Activated naive CD8-positive, alpha-beta T cell treated with anti-CD3 and anti-CD28 coated beads, Interleukin-2, amount 50 U/mL, for 24 hours (primary cell): ENCODE data around the gene CSNK1G3.

Source experiments
- ATAC-seq: fragments of 150-1000 bp; cut with Tn5 transposase; one replicate; pipeline ENCODE4 v1.10.0; 2021
- DNase-seq: peaks from one replicate; pipeline ENCODE4 v3.0.0; 2021
- H3K27ac Mint-ChIP-seq: one replicate; pipeline ENCODE4 v1.8.0; 2021; ENCODE audit warnings: mild to moderate bottlenecking, mixed read lengths
- H3K27me3 Mint-ChIP-seq: one replicate; pipeline ENCODE4 v1.8.0; 2021; ENCODE audit warnings: mixed read lengths
- H3K36me3 Mint-ChIP-seq: one replicate; pipeline ENCODE4 v1.8.0; 2021; ENCODE audit warnings: low read depth, mixed read lengths
- H3K4me1 Mint-ChIP-seq: one replicate; pipeline ENCODE4 v1.8.0; 2021; ENCODE audit warnings: mixed read lengths
- H3K4me3 Mint-ChIP-seq: one replicate; pipeline ENCODE4 v1.8.0; 2021; ENCODE audit warnings: mild to moderate bottlenecking, moderate library complexity, mixed read lengths
- H3K9me3 Mint-ChIP-seq: one replicate; pipeline ENCODE4 v1.8.0; 2021; ENCODE audit warnings: mixed read lengths

Gene CSNK1G3

DNA sequence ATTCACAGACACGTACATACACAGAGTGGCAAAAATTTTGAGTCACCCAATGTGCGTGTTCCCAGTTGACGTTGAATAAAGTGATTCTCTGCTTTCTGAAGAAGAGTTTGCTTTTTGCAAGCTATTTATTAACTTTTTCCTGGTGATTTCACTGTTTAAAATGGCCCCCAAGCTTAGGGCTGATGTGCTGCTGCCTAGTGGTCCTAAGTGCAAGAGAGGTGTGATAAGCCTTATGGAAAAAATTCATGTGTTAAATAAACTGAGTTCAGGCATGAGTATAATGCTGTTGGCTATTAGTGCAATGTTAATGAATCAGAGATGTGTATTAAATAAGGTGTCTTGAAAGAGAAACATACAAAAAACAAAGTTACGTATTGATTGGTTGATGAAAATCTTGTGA lies 16.9 kb downstream of the CSNK1G3 start:
- ATAC-seq: peak; percentile 52
- DNase-seq: no peak
- Mint-ChIP-seq H3K27ac (no peak overlapping the region), H3K9me3 (no peaks in the 10 kb centered on the region), H3K36me3 (peaks cover 6% of the 10 kb centered on the region), H3K27me3 (no peaks in the 10 kb centered on the region), H3K4me3 (no peak overlapping the region), H3K4me1 (peaks cover 51% of the 10 kb centered on the region)

DNA sequence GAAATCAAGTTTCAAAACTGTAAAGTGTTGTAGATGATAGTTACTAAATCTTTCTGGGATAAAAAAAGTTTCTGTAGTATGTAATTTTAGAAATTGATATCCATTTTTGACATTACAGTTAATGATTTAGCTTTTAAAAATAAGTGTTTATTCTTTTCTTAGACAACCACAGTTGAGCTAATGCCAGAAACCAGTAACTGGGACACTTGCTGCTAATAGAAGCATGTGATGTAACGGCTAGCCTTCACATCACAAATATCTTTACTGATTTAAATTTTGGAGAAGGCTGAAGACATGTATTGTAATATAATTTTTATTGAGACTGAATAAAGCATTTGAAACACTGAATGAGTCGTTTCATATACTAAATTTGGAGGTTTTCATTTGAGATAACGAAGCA lies 18.8 kb downstream of the CSNK1G3 start:
- Mint-ChIP-seq H3K4me1 (peaks cover 58% of the 10 kb centered on the region), H3K9me3 (no peaks in the 10 kb centered on the region), H3K27ac (no peak overlapping the region), H3K4me3 (no peak overlapping the region), H3K36me3 (peaks cover 2% of the 10 kb centered on the region), H3K27me3 (no peaks in the 10 kb centered on the region)
- ATAC-seq (no peak), DNase-seq (no peak)

DNA sequence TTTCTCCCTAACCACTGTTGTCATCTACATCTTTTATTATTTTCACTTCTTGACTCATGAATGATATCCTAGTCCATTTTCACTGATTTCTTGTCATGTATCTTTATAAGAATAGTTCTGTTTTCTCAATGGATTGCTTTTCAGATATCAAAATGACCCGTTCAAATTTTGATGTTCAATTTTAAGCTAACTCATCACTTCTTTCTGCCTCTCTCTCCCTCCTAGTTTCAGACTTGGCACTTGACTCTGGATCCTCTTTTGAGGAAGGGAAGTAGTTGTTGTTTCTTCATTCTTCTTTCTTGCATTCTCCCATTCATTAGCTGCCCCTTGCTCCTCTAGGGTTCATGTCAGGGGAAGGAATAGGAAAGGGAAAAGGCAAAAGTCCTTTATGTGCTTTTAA lies 23.7 kb downstream of the CSNK1G3 start:
- Mint-ChIP-seq H3K4me3 (no peak overlapping the region), H3K4me1 (peaks cover 50% of the 10 kb centered on the region), H3K27me3 (no peaks in the 10 kb centered on the region), H3K36me3 (peaks cover 3% of the 10 kb centered on the region), H3K27ac (no peak overlapping the region), H3K9me3 (no peaks in the 10 kb centered on the region)
- ATAC-seq (no peak), DNase-seq (no peak)

DNA sequence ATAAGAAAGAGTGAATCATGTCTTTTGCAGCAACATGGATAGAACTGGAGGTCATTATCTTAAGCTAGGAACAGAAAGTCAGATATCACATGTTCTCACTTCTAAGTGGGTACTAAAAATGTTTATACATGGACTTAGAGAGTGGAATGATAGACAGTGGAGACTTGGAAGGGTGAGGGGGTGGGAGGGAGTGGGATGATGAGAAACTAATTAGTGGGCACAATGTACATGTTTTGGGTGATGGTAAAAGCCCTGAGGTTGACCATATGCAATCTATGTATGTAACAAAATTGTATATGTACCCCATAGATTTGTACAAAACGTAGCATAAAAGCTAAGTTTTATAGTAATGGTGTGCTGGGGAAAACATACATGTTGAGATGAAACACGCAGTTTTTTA lies 25.3 kb downstream of the CSNK1G3 start:
- peaks cover 48% of the 10 kb centered on the region for H3K4me1 Mint-ChIP-seq
- DNase-seq: no peak

DNA sequence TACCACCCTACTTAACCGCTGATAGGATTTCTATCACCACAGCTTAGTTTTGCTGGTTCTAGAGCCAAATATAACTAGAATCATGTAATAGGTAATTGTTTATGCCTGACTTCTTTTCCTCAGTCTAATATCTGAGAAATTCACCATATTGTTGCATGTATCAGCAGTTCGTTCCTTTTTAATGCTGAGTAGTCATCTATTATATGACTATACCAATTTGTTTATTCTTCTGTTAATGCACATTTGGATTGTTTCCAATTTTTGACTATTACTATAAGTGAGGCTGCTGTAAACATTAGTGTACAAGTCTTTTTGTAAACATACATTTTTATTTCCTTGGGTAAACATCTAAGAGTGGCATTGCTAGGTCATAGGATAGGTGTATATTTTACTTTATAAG lies 25.9 kb downstream of the CSNK1G3 start:
- Mint-ChIP-seq H3K4me1 (peaks cover 52% of the 10 kb centered on the region), H3K27me3 (no peaks in the 10 kb centered on the region)

More for the DNA sequence above, 25.3 kb downstream of the CSNK1G3 start:
- Mint-ChIP-seq H3K4me3 (no peak overlapping the region), H3K27me3 (no peaks in the 10 kb centered on the region), H3K36me3 (peaks cover 3% of the 10 kb centered on the region), H3K9me3 (no peaks in the 10 kb centered on the region), H3K27ac (no peak overlapping the region)
- no peak for ATAC-seq

DNA sequence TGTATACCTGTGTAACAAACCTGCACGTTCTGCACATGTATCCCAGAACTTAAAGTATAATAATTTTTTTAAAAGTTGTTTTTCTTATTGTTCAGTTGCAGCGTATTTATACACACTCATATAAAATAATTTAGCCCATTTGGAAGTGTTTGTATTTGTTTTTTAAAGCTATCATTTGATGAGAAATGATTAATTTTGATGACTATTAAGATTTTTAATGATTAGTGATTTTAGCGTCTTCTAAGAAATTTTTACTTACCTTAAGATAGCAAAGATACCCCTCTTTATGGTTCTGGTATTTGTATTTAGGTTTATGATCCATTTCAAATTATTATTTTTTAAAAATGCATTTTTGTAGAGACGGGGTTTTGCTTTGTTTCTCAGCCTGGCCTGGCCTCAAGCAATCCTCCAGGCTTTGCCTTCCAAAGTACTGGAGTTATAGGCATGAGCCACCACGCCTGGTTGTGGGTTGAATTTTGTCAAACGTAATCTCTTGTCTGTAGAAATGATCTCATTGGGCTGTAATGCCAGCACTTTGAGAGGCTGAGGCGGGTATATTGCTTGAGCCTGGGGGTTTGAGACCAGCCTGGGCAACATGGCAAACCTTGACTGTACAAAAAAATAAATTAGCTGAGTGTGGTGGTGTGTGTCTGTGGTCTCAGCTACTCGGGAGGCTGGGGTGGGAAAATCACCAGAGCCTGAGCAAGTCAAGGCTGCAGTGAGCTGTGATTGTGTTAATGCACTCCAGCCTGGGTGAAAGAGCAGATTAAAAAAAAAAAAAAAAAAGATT lies 26.9 kb downstream of the CSNK1G3 start:
- Mint-ChIP-seq H3K36me3 (peaks cover 3% of the 10 kb centered on the region), H3K9me3 (no peaks in the 10 kb centered on the region), H3K27ac (no peak overlapping the region), H3K27me3 (no peaks in the 10 kb centered on the region), H3K4me3 (no peak overlapping the region), H3K4me1 (peaks cover 57% of the 10 kb centered on the region)
- ATAC-seq (no peak), DNase-seq (no peak)

More for the DNA sequence above, 25.9 kb downstream of the CSNK1G3 start:
- H3K36me3 Mint-ChIP-seq: peaks cover 3% of the 10 kb centered on the region
- no peak for ATAC-seq
- DNase-seq: no peak
- H3K9me3 Mint-ChIP-seq: no peaks in the 10 kb centered on the region
- H3K27ac Mint-ChIP-seq: no peak overlapping the region
- H3K4me3 Mint-ChIP-seq: no peak overlapping the region

DNA sequence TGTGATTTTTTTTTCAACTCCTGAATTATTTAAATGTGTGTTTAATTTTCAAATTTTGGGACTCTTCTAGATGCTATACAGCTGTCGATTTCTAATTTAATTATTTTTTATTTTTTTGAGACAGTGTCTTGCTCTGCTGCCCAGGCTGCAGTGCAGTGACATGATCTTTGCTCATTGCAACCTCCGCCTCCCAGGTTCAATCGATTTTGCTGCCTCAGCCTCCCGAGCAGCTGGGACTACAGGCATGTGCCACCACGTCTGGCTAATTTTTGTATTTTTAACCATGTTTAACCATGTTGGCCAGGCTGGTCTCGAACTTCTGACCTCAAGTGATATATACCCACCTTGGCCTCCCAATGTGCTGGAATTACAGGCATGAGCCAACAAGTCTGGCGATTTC lies 28.6 kb downstream of the CSNK1G3 start:
- Mint-ChIP-seq H3K9me3 (no peaks in the 10 kb centered on the region), H3K27me3 (no peaks in the 10 kb centered on the region)

DNA sequence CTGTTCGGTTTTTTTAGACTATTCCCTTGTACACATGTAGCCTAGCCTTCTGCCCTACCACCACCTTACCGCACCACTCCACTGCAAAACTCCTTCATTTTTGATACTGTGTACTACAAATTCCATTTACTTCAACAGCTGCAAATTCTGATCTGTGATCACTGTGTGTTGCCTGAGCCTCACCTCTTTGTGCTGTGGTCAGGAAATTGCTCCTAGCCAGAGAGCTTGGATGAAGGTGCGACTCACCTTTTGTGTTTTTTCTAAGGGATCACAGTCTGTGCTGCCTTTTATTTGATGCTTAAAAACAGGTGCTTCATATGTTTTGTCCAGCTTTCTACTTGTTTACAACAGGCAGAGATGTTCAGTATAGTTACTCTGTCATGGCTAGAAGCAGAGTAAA lies 31.5 kb downstream of the CSNK1G3 start:
- peaks cover 11% of the 10 kb centered on the region for H3K36me3 Mint-ChIP-seq
- H3K4me1 Mint-ChIP-seq: peaks cover 50% of the 10 kb centered on the region
- no peaks in the 10 kb centered on the region for H3K9me3 Mint-ChIP-seq
- no peaks in the 10 kb centered on the region for H3K27me3 Mint-ChIP-seq
- no peak overlapping the region for H3K4me3 Mint-ChIP-seq
- no peak for DNase-seq
- ATAC-seq: no peak
- no peak overlapping the region for H3K27ac Mint-ChIP-seq

More for the DNA sequence above, 28.6 kb downstream of the CSNK1G3 start:
- Mint-ChIP-seq H3K27ac (no peak overlapping the region), H3K4me3 (no peak overlapping the region), H3K4me1 (peaks cover 51% of the 10 kb centered on the region), H3K36me3 (peaks cover 6% of the 10 kb centered on the region)
- no peak for DNase-seq
- ATAC-seq: no peak

DNA sequence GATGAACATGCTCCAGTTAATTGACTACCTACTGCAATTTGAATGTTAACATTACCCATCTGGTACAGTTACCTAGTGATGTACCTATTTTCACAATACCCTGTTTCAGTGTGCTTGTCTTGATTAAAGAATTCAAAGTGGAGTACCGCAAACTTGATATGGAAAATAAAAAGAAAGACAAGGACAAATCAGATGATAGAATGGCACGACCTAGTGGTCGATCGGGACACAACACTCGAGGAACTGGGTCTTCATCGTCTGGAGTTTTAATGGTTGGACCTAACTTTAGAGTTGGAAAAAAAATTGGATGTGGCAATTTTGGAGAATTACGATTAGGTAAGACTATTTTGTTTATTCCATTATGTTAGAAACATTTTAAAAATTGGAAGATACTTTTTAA lies 33.5 kb downstream of the CSNK1G3 start:
- no peak for ATAC-seq
- H3K27ac Mint-ChIP-seq: no peak overlapping the region
- H3K27me3 Mint-ChIP-seq: no peaks in the 10 kb centered on the region
- peaks cover 13% of the 10 kb centered on the region for H3K36me3 Mint-ChIP-seq
- peak; percentile 11 for DNase-seq
- no peaks in the 10 kb centered on the region for H3K9me3 Mint-ChIP-seq
- no peak overlapping the region for H3K4me3 Mint-ChIP-seq
- H3K4me1 Mint-ChIP-seq: peaks cover 61% of the 10 kb centered on the region

DNA sequence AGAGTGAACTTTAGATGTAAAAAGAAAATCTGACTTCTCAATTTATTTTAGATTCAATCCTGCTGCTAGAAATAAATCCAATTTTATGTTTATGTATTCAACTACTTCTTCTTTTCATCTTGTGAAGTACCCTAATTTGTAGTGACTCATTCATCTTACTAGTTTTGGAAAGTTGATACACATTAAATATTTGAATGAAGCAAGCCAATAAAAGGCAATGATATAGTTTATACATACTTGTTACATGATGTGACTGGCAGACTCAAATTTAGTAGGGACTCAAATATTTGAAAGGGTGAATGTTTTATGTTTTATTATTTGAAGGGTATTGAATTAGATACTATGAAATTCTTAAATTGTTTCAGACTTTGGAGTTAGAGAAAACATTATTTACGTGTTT lies 34.7 kb downstream of the CSNK1G3 start:
- ATAC-seq (no peak), DNase-seq (no peak)
- no peaks in the 10 kb centered on the region for H3K27me3 Mint-ChIP-seq
- H3K4me1 Mint-ChIP-seq: peaks cover 61% of the 10 kb centered on the region
- H3K9me3 Mint-ChIP-seq: no peaks in the 10 kb centered on the region
- H3K36me3 Mint-ChIP-seq: peaks cover 17% of the 10 kb centered on the region
- H3K27ac Mint-ChIP-seq: no peak overlapping the region
- H3K4me3 Mint-ChIP-seq: no peak overlapping the region

DNA sequence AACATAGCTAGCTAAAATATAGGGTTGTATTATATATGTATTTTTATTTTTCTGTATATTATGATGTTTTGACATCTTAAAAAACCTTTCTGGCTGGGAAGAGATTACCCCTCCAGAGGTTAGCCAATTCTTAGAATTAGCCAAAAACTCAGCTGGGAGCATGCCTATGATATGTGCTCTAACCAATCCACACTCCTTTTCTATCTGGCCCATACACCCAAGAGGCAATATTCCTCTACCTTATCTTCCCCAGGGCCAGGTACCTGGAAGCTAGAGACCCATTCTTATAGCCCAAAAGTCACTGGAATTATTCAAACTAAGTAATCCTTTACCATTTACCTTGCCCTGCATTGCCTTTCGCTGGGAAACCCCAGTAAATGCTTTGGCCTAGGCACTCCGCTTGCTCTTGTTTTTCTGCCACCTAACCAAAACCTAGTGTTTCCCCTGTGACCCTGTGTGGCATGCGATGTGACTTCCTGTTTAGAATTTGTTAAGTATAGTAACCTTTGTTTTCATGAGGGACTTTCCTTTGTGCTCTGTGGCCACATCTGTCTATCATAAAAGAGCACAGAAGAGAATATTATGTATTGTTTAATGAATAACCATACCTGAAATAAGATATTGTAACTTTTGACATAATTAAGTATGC lies 37.4 kb downstream of the CSNK1G3 start:
- DNase-seq (peak; percentile 39), ATAC-seq (peak; percentile 99)
- Mint-ChIP-seq H3K4me1 (peaks cover 46% of the 10 kb centered on the region), H3K27ac (peak overlapping the region; percentile 73), H3K4me3 (peak overlapping the region; percentile 16), H3K36me3 (peaks cover 22% of the 10 kb centered on the region), H3K9me3 (no peaks in the 10 kb centered on the region), H3K27me3 (no peaks in the 10 kb centered on the region)

DNA sequence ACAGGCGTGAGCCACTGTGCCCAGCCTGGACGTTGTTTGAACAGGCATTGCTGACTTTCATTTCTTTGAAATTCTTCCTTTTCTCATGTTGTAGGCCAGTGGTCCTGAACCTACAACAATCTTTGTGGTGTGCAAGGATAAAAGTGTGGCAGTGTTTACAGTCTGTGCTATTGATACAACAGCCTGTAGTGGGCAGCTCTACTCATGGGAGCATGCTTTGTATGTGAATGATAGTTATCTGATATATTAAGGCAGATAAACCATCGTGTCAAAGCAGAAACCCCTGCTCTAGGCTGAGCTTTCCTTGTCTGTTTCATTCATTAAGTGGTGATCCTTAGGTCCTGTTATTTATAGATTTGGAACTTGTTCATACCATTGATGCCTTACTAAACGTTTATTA lies 42.6 kb downstream of the CSNK1G3 start:
- Mint-ChIP-seq H3K4me1 (peaks cover 20% of the 10 kb centered on the region), H3K27ac (no peak overlapping the region), H3K27me3 (no peaks in the 10 kb centered on the region), H3K4me3 (no peak overlapping the region), H3K9me3 (no peaks in the 10 kb centered on the region), H3K36me3 (peaks cover 32% of the 10 kb centered on the region)
- DNase-seq: no peak
- no peak for ATAC-seq

DNA sequence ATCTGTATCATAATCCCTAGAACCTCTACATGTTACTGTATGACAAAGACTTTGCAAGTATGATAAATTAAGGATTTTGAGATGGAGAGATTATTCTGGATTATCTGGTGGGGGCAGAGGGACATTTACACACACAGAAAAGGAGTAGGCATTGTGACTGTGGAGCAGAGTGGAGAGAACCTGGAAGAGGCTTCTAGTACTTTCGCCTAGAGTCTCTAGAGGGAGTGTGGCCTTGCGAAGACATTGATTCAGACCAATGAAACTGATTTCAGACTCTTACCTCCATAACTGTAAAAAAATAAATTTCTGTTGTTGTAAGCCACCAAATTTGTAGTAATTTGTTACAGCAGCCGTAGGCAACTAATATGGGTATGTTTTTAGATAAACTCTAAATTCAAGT lies 45.9 kb downstream of the CSNK1G3 start:
- peaks cover 31% of the 10 kb centered on the region for H3K36me3 Mint-ChIP-seq
- ATAC-seq: no peak
- DNase-seq: no peak
- no peaks in the 10 kb centered on the region for H3K9me3 Mint-ChIP-seq
- H3K4me1 Mint-ChIP-seq: peaks cover 10% of the 10 kb centered on the region
- no peak overlapping the region for H3K27ac Mint-ChIP-seq
- H3K27me3 Mint-ChIP-seq: no peaks in the 10 kb centered on the region
- no peak overlapping the region for H3K4me3 Mint-ChIP-seq

DNA sequence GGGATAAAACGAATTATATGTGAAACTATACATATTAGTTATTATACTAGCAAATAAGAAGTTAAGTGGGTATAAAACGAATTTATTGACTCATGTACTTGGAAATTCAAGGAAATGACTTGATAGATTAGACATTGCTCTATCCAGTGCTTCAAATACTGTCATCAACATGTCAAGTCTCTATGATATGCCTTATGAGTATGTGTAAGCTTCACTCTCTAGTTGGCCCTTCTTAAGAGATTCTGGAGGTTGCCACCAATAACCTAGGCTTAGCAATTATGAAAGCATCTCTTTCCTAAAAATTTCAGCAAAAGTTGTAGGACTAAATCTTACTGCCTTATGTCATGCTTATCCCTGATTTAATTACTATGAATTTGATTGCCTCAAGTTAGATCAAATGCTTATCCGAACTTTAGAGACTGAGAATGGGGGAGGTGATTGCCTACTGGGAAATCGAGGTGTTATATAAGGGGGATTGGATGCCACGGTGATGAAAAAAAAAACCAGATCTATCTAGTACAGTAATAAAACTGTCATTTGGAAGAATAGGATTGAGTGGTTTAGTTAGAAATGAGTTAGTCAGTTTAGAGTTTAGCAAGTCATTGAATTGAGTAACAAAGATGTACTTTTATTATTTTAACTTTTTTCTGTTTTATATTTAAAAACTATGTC lies 46.9 kb downstream of the CSNK1G3 start:
- Mint-ChIP-seq H3K4me1 (peaks cover 13% of the 10 kb centered on the region), H3K4me3 (no peak overlapping the region), H3K27me3 (no peaks in the 10 kb centered on the region), H3K9me3 (no peaks in the 10 kb centered on the region), H3K27ac (no peak overlapping the region), H3K36me3 (peaks cover 29% of the 10 kb centered on the region)
- no peak for DNase-seq
- no peak for ATAC-seq

DNA sequence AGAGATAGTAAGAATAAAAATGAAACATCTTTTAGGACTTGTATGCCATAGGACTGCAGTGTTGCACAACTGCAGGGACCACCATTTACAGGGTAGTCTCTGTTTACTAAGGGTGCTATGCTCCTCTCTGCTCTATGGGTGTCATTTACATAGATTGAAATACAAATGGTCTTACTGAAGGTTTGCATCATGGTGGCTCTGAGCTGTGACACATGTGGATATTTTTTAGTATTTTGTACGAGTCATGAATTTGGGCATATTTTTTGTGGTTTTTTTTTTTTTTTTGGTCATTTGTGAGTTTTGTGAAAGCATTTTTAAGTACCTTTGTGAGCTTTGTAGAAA lies 47.4 kb downstream of the CSNK1G3 start:
- ATAC-seq (no peak), DNase-seq (no peak)
- no peaks in the 10 kb centered on the region for H3K27me3 Mint-ChIP-seq
- H3K36me3 Mint-ChIP-seq: peaks cover 27% of the 10 kb centered on the region
- no peak overlapping the region for H3K4me3 Mint-ChIP-seq
- H3K4me1 Mint-ChIP-seq: peaks cover 13% of the 10 kb centered on the region
- no peak overlapping the region for H3K27ac Mint-ChIP-seq
- no peaks in the 10 kb centered on the region for H3K9me3 Mint-ChIP-seq
